Loucy (cell line): Measurements from ENCODE around the gene GLT8D1.

Source experiments
- CTCF ChIP-seq: fragments of 200-600 bp; sonication (generic); conservative IDR thresholded peaks from 2 replicates; pipeline ENCODE4 v1.5.1; 2014; ENCODE audit warnings: mild to moderate bottlenecking, antibody characterized with exemption, low read length
- EZH2phosphoT487 ChIP-seq: fragments of 200-600 bp; IDR thresholded peaks from 2 replicates; pipeline ENCODE4 v1.6.1; 2018; ENCODE audit warnings: antibody characterized with exemption, mild to moderate bottlenecking, moderate library complexity, borderline replicate concordance

GRCh38 chr3:52739730-52740129 is 34.1 kb upstream of the GLT8D1 start:
- TF ChIP-seq CTCF (no peak), EZH2phosphoT487 (no peak)
